T47D (cell line): ENCODE measurements around the gene ZNF516.

Experiments used
- DNase-seq, 2 experiments: peaks; one replicate each; pipeline versions ENCODE4 v3.0.0 to v3.0.0-alpha.2; 2011 to 2012; ENCODE audit warnings: low read depth in 1 of 2, low spot score in 1 of 2
- JUND ChIP-seq: IDR thresholded peaks from 2 replicates; pipeline ENCODE4 v1.6.1; 2012; ENCODE audit warnings: low read depth
- in situ Hi-C: cut with HindIII; loops from 2 replicates; pipeline ENCODE4 v1.10.0; 2016; ENCODE audit warnings: low sequenced_read_pairs, low pct_unique_long_range_greater_than_20kb

The ZNF516 gene

GRCh38 chr18:76466410-76466991, 28.5 kb downstream of the ZNF516 start:
- in situ Hi-C loops = no loop called here
- no peak for TF ChIP-seq JUND
- DNase-seq = no peak

GRCh38 chr18:76465630-76466409, 29.2 kb downstream of the ZNF516 start:
- DNase-seq = no peak
- TF ChIP-seq JUND = no peak
- in situ Hi-C loops = no loop called here

GRCh38 chr18:76464281-76465259, 30.5 kb downstream of the ZNF516 start:
- TF ChIP-seq JUND = no peak
- no peak for DNase-seq
- in situ Hi-C loops = no loop called here

- in situ Hi-C loops = no loop called here
- no peak for TF ChIP-seq JUND
- no peak for DNase-seq
These were observed 31.2 kb downstream of the ZNF516 start for GRCh38 chr18:76463872-76464271.

GRCh38 chr18:76463358-76463757, 31.7 kb downstream of the ZNF516 start:
- TF ChIP-seq JUND = no peak
- DNase-seq = no peak
- in situ Hi-C loops = no loop called here

GRCh38 chr18:76462326-76462694, 32.7 kb downstream of the ZNF516 start:
- no peak for DNase-seq
- in situ Hi-C loops = no loop called here
- no peak for TF ChIP-seq JUND

GRCh38 chr18:76461692-76462325, 33.2 kb downstream of the ZNF516 start:
- in situ Hi-C loops = no loop called here
- no peak for DNase-seq
- no peak for TF ChIP-seq JUND

GRCh38 chr18:76461148-76461547, 33.9 kb downstream of the ZNF516 start:
- in situ Hi-C loops = no loop called here
- TF ChIP-seq JUND = no peak
- DNase-seq = no peak

GRCh38 chr18:76460482-76460881, 34.6 kb downstream of the ZNF516 start:
- no peak for TF ChIP-seq JUND
- in situ Hi-C loops = no loop called here
- no peak for DNase-seq

- DNase-seq = no peak
- in situ Hi-C loops = no loop called here
- TF ChIP-seq JUND = no peak
These were observed 35.2 kb downstream of the ZNF516 start for GRCh38 chr18:76459687-76460350.

- DNase-seq = no peak
- TF ChIP-seq JUND = no peak
- in situ Hi-C loops = no loop called here
These were observed 35.7 kb downstream of the ZNF516 start for GRCh38 chr18:76459312-76459686.
